OCI-LY7 (cell line): ENCODE measurements around the gene GDF3. TPM values are rescaled to one million over a fixed set of nuclear protein-coding genes. Genes with fewer than 3 reads are reported as not detected.
"Not testable (repeated sequence)": the region's sequence is repeated elsewhere in the genome, so short reads cannot be mapped to it uniquely, and the experiment has no call there.

ENCODE experiments used
- BruUV-seq: library from RNA; stranded (reverse); fragments of 400-500 nt; replicated peaks from 2 replicates; lab custom pipeline; 2021; lab: Mats Ljungman, UMichigan
- CTCF ChIA-PET: fragments of 300-600 bp; sonication (Branson Sonifier 250); formaldehyde crosslinking; loops from one replicate; lab custom pipeline; 2022; ENCODE audit warnings: antibody characterized with exemption; ENCODE audit not compliant: unreplicated experiment; lab: Charles Lee
- POLR2A ChIA-PET: fragments of 300-600 bp; sonication (Branson Sonifier 250); formaldehyde crosslinking; loops from one replicate; lab custom pipeline; 2022; ENCODE audit warnings: antibody characterized with exemption; lab: Charles Lee
- DNase-seq: peaks from one replicate; pipeline ENCODE4 v3.0.0-alpha.2; 2015; ENCODE audit warnings: low spot score
- H2AFZ ChIP-seq: fragments of 200-600 bp; sonication (generic), shearing (Covaris generic); 2 replicates; pipeline ENCODE4 v1.6.1; 2014; ENCODE audit warnings: mild to moderate bottlenecking, antibody characterized with exemption, low read length, moderate library complexity
- H3K27ac ChIP-seq: fragments of 200-600 bp; sonication (generic); 2 replicates; pipeline ENCODE4 v1.5.1; 2014; ENCODE audit warnings: mixed run types, low read depth, mild to moderate bottlenecking, moderate library complexity, low read length, inconsistent platforms; ENCODE audit not compliant: poor library complexity, severe bottlenecking
- H3K36me3 ChIP-seq: fragments of 200-600 bp; sonication (generic); 2 replicates; pipeline ENCODE4 v1.6.1; 2014; ENCODE audit warnings: mild to moderate bottlenecking, antibody characterized with exemption, low read length, moderate library complexity, mixed read lengths; ENCODE audit not compliant: insufficient read depth
- H3K4me1 ChIP-seq: fragments of 200-600 bp; sonication (generic); 2 replicates; pipeline ENCODE4 v1.5.1; 2014; ENCODE audit warnings: mild to moderate bottlenecking, low read length; ENCODE audit not compliant: insufficient read depth, poor library complexity, severe bottlenecking
- H3K4me2 ChIP-seq: fragments of 200-600 bp; sonication (generic); 2 replicates; pipeline ENCODE4 v1.6.1; 2014; ENCODE audit warnings: mild to moderate bottlenecking, low read length
- H3K4me3 ChIP-seq: fragments of 200-600 bp; sonication (generic); 2 replicates; pipeline ENCODE4 v1.5.1; 2014; ENCODE audit warnings: mild to moderate bottlenecking, low read depth, low read length; ENCODE audit not compliant: poor library complexity, severe bottlenecking
- H3K79me2 ChIP-seq: fragments of 200-600 bp; sonication (generic); 2 replicates; pipeline ENCODE4 v1.6.1; 2016; ENCODE audit warnings: low read depth, mild to moderate bottlenecking, low read length, moderate library complexity, mixed read lengths; ENCODE audit not compliant: insufficient read depth
- H3K9me2 ChIP-seq: fragments of 200-600 bp; sonication (generic); 2 replicates; pipeline ENCODE4 v1.6.1; 2016; ENCODE audit warnings: mild to moderate bottlenecking, low read length, mixed read lengths; ENCODE audit not compliant: insufficient read depth
- H3K9me3 ChIP-seq: fragments of 200-600 bp; sonication (generic); 2 replicates; pipeline ENCODE4 v1.6.1; 2014; ENCODE audit warnings: mild to moderate bottlenecking, mixed run types, low read length, mixed read lengths
- H4K20me1 ChIP-seq: fragments of 200-600 bp; sonication (generic); 2 replicates; pipeline ENCODE4 v1.6.1; 2014; ENCODE audit warnings: mild to moderate bottlenecking, antibody characterized with exemption, low read length, moderate library complexity, mixed read lengths; ENCODE audit not compliant: insufficient read depth
- EZH2phosphoT487 ChIP-seq: fragments of 200-600 bp; sonication (generic); IDR thresholded peaks from 2 replicates; pipeline ENCODE4 v1.6.1; 2018; ENCODE audit warnings: low read depth, borderline replicate concordance, mild to moderate bottlenecking, mixed run types, antibody characterized with exemption, low read length, moderate library complexity, mixed read lengths
- intact Hi-C: fragments of 100-400 bp; cut with micrococcal nuclease; formaldehyde crosslinking; loops from one replicate; pipeline ENCODE4 v1.10.0; 2022; ENCODE audit not compliant: unreplicated experiment
- total RNA-seq, 2 experiments: library from RNA; depleted of rRNA in 1 of 2; stranded (reverse); fragments of >200 nt in 1 of 2; shearing (Covaris generic) in 1 of 2; gene quantifications; 2 replicates each; pipeline ENCODE4 v1.2.3, GENCODE V29; 2014 to 2022
- TF ChIP-seq, protein P1 (sequence below): fragments of 200-600 bp; sonication (generic); conservative IDR thresholded peaks from 2 replicates; pipeline ENCODE4 v1.5.1; 2014; ENCODE audit warnings: mild to moderate bottlenecking, antibody characterized with exemption, low read length, moderate library complexity, mixed read lengths

The GDF3 gene
- total RNA-seq, 2 experiments from 2014 or later, result not detected

DNA sequence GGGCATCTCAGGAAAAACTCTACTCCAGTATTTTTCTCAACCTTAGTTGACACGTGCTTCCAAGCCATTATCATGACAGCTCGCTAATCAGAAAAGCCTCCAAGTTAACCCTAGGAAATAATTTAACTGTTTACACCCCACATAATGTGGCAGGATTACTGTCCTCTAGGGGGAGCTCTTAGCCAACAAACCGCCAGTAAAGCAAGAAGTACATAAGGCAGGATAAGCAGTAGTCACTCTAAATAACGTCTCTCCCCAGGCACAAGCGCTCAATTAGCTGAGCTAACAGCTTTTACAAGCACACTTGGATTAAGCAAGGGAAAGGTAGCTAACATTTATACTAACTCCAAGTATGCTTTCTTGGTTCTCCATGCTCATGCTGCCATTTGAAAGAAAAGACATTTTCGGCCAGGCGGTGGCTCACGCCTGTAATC is 52.7 kb downstream of the GDF3 start:
- Histone ChIP-seq H3K27ac (peak overlapping the region; percentile 99), H3K79me2 (no peaks in the 10 kb centered on the region), H4K20me1 (no peaks in the 10 kb centered on the region), H3K4me2 (peak overlapping the region; percentile 70), H3K9me3 (no peaks in the 10 kb centered on the region), H3K4me3 (peak overlapping the region; percentile 2), H3K36me3 (no peaks in the 10 kb centered on the region), H3K4me1 (peaks cover 72% of the 10 kb centered on the region), H3K9me2 (no peaks in the 10 kb centered on the region), H2AFZ (peak overlapping the region; percentile 87; the same call in 1 of the 2 replicates)
- ChIA-PET POLR2A (interaction anchor here (0.6 to 3.4 kb wide), 5 partner anchors 21 to 699 kb away, joined by 3 to 11 read pairs (median 4); partner anchors contain the start of genes C12orf57, PEX5 and RNU7-1), CTCF (interaction anchor here (0.5 to 0.6 kb wide), 2 partner anchors 165 to 625 kb away, joined by 3 read pairs; partner anchors contain the start of gene LPCAT3)
- intact Hi-C loops, result loop anchor here (2.0 to 10.0 kb wide), 6 partner anchors 24 to 599 kb away; partner anchors contain the start of genes FOXJ2 and SLC2A3
- DNase-seq, result peak; percentile 70
- TF ChIP-seq, protein P1, sequence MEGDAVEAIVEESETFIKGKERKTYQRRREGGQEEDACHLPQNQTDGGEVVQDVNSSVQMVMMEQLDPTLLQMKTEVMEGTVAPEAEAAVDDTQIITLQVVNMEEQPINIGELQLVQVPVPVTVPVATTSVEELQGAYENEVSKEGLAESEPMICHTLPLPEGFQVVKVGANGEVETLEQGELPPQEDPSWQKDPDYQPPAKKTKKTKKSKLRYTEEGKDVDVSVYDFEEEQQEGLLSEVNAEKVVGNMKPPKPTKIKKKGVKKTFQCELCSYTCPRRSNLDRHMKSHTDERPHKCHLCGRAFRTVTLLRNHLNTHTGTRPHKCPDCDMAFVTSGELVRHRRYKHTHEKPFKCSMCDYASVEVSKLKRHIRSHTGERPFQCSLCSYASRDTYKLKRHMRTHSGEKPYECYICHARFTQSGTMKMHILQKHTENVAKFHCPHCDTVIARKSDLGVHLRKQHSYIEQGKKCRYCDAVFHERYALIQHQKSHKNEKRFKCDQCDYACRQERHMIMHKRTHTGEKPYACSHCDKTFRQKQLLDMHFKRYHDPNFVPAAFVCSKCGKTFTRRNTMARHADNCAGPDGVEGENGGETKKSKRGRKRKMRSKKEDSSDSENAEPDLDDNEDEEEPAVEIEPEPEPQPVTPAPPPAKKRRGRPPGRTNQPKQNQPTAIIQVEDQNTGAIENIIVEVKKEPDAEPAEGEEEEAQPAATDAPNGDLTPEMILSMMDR, result peak; percentile 92
- no peak for TF ChIP-seq EZH2phosphoT487
- no TSS peak for BruUV-seq

DNA sequence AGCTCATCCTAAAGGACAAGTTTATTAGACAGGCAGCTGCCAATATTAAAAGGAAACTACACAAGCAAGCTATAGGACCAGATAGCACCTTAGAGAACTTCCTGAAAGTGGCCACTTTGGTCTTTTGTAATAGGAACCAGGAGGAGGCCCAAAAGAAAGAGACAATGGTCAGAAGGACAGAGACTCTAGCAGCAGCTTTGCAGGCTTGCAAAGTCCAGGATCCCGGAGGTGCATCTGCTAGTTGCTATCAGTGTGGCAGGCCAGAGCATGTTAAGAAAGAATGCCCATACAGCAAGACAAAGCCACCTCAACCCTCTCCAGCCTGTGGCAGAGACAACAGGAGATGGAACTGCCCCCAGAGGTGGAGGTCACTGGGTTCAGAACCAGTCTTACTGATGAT is 53.3 kb downstream of the GDF3 start:
- H3K4me1 ChIP-seq, result peaks cover 74% of the 10 kb centered on the region
- H2AFZ ChIP-seq, result peak overlapping the region; percentile 87
- BruUV-seq, result no TSS peak
- H3K9me2 ChIP-seq, result no peaks in the 10 kb centered on the region
- H3K27ac ChIP-seq, result peak overlapping the region; percentile 99
- ChIA-PET CTCF (interaction anchor here (0.5 to 1.0 kb wide), 4 partner anchors 9 to 624 kb away, joined by 3 to 4 read pairs (median 3); partner anchors contain the start of gene LPCAT3), POLR2A (interaction anchor here (0.6 to 3.4 kb wide), 8 partner anchors 12 to 698 kb away, joined by 3 to 11 read pairs (median 4); partner anchors contain the start of genes C12orf57, PEX5, RNU7-1 and SLC2A3)
- H4K20me1 ChIP-seq, result no peaks in the 10 kb centered on the region
- peak overlapping the region; percentile 70 for H3K4me2 ChIP-seq
- no peaks in the 10 kb centered on the region for H3K36me3 ChIP-seq
- H3K4me3 ChIP-seq, result peak overlapping the region; percentile 2
- no peak for TF ChIP-seq EZH2phosphoT487
- TF ChIP-seq, protein P1, result no peak
- H3K9me3 ChIP-seq, result no peaks in the 10 kb centered on the region
- DNase-seq, result no peak
- H3K79me2 ChIP-seq, result no peaks in the 10 kb centered on the region
- intact Hi-C loops, result loop anchor here (2.0 to 10.0 kb wide), 6 partner anchors 25 to 600 kb away; partner anchors contain the start of genes FOXJ2 and SLC2A3

DNA sequence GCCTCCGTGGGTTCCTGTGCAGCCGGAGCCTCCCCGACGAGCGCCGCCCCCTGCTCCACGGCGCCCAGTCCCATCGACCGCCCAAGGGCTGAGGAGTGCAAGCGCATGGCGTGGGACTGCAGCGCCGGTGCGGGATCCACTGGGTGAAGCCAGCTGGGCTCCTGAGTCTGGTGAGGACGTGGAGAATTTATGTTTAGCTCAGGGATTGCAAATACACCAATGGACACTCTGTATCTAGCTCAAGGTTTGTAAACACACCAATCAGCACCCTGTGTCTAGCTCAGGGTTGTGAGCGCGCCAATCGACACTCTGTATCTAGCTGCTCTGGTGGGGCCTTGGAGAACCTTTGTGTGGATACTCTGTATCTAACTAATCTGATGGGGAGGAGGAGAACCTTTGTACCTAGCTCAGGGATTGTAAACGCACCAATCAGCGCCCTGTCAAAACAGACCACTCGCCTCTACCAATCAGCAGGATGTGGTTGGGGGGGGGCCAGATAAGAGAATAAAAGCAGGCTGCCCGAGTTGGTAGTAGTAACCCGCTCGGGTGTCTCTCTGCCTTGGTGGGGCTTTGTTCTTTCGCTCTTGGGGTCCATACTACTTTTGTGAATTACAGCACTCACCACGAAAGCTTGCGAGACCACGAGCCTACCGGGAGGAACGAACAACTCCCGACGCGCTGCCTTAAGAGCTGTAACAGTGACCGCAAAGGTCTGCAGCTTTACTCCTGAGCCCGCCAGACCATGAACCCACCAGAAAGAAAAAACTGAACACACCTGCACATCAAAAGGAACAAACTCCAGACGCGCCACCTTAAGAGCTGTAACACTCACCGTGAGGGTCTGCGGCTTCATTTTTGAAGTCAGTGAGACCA is 55.2 kb downstream of the GDF3 start:
- ChIA-PET POLR2A (interaction anchor here (0.6 to 3.4 kb wide), 18 partner anchors 73 to 1004 kb away, joined by 3 to 11 read pairs (median 3); partner anchors contain the start of gene PEX5), CTCF (interaction anchor here (0.6 to 1.0 kb wide), 2 partner anchors 293 to 340 kb away, joined by 3 read pairs; no protein-coding TSS in a partner anchor)
- Histone ChIP-seq H3K27ac (peak overlapping the region; percentile 99), H3K4me3 (peak overlapping the region; percentile 65), H3K4me1 (peaks cover 57% of the 10 kb centered on the region), H3K4me2 (peak overlapping the region; percentile 70), H2AFZ (peak overlapping the region; percentile 31; the same call in 1 of the 2 replicates)
- not testable (repeated sequence) for BruUV-seq, H4K20me1 ChIP-seq, H3K9me3 ChIP-seq, H3K9me2 ChIP-seq, H3K36me3 ChIP-seq, H3K79me2 ChIP-seq
- peak; percentile 94 for DNase-seq
- intact Hi-C loops, result loop anchor here (1.0 to 10.0 kb wide), 5 partner anchors 297 to 602 kb away; partner anchors contain the start of genes FOXJ2, NECAP1, PEX5 and SLC2A3
